ENCODE data around the gene VPS37C. TPM values are rescaled to one million over a fixed set of nuclear protein-coding genes. Genes with fewer than 3 reads are reported as not detected.

The VPS37C gene
- total RNA-seq, 1 experiment from 2014 or later = 32.7 TPM

DNA sequence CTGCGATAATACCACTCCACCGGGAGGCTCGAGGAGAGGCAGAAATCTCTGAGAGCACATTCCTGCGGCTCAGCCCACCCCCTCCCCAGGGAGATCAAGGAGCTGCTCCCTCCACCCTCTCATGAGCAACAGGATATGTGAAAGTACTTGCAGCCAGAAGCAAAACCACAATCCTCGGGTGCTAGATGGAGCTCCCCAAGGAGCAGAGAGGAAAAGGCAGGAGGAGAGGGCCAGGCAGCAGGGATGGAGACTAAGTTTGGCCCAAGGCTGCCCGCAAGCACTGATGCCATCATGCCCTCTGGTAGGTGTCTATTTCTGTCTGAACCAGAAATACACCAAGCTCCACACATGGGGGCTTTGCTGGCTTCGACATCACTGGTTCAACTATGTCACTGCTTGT is 22.3 kb downstream of the VPS37C start:
- Histone ChIP-seq H3K9me3 (ENCODE audit: low read depth, low read length, poor library complexity, severe bottlenecking) (no peaks in the 10 kb centered on the region), H3K27ac (ENCODE audit: low read depth, low read length, poor library complexity, severe bottlenecking) (peak overlapping the region; percentile 1), H3K4me3 (ENCODE audit: low read depth, low read length, poor library complexity, severe bottlenecking) (no peak overlapping the region), H3K36me3 (ENCODE audit: insufficient read depth, low read length, poor library complexity, severe bottlenecking) (no peaks in the 10 kb centered on the region), H3K27me3 (replicated peaks; ENCODE audit: insufficient read depth, low read depth, low read length, poor library complexity) (no peaks in the 10 kb centered on the region), H3K4me1 (ENCODE audit: insufficient read depth, low read length, poor library complexity, severe bottlenecking) (peaks cover 21% of the 10 kb centered on the region)
- CTCF ChIA-PET = interaction anchor here (0.6 kb wide), 1 partner anchor 9 kb away, joined by 6 read pairs; no protein-coding TSS in a partner anchor
- POLR2A ChIA-PET (ENCODE audit: low non-redundant PET) = no interaction called here
- TF ChIP-seq CTCF (conservative IDR thresholded peaks at IDR 0.05; ENCODE audit: low read depth, low read length) (no peak), EZH2 (IDR thresholded peaks at IDR 0.05; ENCODE audit: borderline replicate concordance, low read depth, low read length, poor library complexity, severe bottlenecking) (no peak)
- no TSS peak for BruUV-seq (replicated peaks)
- peak; percentile 77 for DNase-seq (ENCODE audit: low spot score)
- intact Hi-C loops (cut with micrococcal nuclease; ENCODE audit: unreplicated experiment) = no loop called here

GRCh38 chr11:61134801-61135257 is 26.4 kb downstream of the VPS37C start:
- CTCF ChIA-PET = no interaction called here
- Histone ChIP-seq H3K36me3 (ENCODE audit: insufficient read depth, low read length, poor library complexity, severe bottlenecking) (no peaks in the 10 kb centered on the region), H3K4me3 (ENCODE audit: low read depth, low read length, poor library complexity, severe bottlenecking) (no peak overlapping the region), H3K9me3 (ENCODE audit: low read depth, low read length, poor library complexity, severe bottlenecking) (no peaks in the 10 kb centered on the region), H3K27ac (ENCODE audit: low read depth, low read length, poor library complexity, severe bottlenecking) (no peak overlapping the region), H3K4me1 (ENCODE audit: insufficient read depth, low read length, poor library complexity, severe bottlenecking) (peaks cover 17% of the 10 kb centered on the region), H3K27me3 (replicated peaks; ENCODE audit: insufficient read depth, low read depth, low read length, poor library complexity) (no peaks in the 10 kb centered on the region)
- TF ChIP-seq CTCF (conservative IDR thresholded peaks at IDR 0.05; ENCODE audit: low read depth, low read length) (no peak), EZH2 (IDR thresholded peaks at IDR 0.05; ENCODE audit: borderline replicate concordance, low read depth, low read length, poor library complexity, severe bottlenecking) (no peak)
- no peak for DNase-seq (ENCODE audit: low spot score)
- no TSS peak for BruUV-seq (replicated peaks)
- intact Hi-C loops (cut with micrococcal nuclease; ENCODE audit: unreplicated experiment) = no loop called here
- POLR2A ChIA-PET (ENCODE audit: low non-redundant PET) = no interaction called here

DNA sequence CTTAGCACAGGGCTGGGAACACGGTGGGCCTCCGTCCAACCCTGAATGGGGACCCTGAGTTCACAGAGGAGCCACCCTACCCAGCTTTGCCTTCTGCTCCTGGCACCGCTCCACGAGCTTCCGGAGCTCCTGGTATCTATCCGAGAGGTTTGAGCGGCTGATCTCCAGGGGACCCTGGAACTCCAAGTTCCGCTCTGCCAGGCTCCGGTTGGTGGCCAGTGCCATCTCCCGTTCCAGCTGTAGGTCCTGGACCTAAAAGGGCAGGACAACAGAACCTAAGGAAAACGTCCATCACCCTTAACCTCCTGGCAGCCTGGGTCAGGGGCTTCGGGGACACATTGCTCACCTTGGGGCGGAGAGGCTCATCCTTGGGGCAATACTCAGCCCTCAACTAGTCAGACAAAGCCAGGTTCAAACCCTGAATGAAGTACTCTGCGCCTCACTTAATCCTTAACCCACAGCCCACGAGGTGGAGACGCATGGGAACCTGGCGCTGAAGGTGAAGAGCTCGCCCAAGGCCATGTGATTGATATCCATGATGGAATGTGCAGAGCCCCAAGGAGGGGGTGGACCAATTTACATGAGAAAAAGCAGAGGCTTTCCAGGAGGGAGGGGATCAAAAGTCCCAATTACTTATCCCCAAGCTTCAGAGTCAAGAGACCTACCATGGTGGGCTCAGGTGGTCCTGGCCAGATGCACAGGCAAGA is 27.1 kb downstream of the VPS37C start:
- ChIA-PET CTCF (no interaction called here), POLR2A (ENCODE audit: low non-redundant PET) (interaction anchor here (0.5 kb wide), 1 partner anchor 18 kb away, joined by 3 read pairs; no protein-coding TSS in a partner anchor)
- no TSS peak for BruUV-seq (replicated peaks)
- Histone ChIP-seq H3K27ac (ENCODE audit: low read depth, low read length, poor library complexity, severe bottlenecking) (no peak overlapping the region), H3K9me3 (ENCODE audit: low read depth, low read length, poor library complexity, severe bottlenecking) (no peaks in the 10 kb centered on the region), H3K27me3 (replicated peaks; ENCODE audit: insufficient read depth, low read depth, low read length, poor library complexity) (no peaks in the 10 kb centered on the region), H3K4me1 (ENCODE audit: insufficient read depth, low read length, poor library complexity, severe bottlenecking) (peaks cover 12% of the 10 kb centered on the region), H3K4me3 (ENCODE audit: low read depth, low read length, poor library complexity, severe bottlenecking) (no peak overlapping the region), H3K36me3 (ENCODE audit: insufficient read depth, low read length, poor library complexity, severe bottlenecking) (no peaks in the 10 kb centered on the region)
- intact Hi-C loops (cut with micrococcal nuclease; ENCODE audit: unreplicated experiment) = no loop called here
- DNase-seq (ENCODE audit: low spot score) = no peak
- TF ChIP-seq EZH2 (IDR thresholded peaks at IDR 0.05; ENCODE audit: borderline replicate concordance, low read depth, low read length, poor library complexity, severe bottlenecking) (no peak), CTCF (conservative IDR thresholded peaks at IDR 0.05; ENCODE audit: low read depth, low read length) (no peak)

Measured in A673 (cell line).